Peyer's patch (tissue), 4 donors: ENCODE results near the gene ISL1.

Experiments used
- CTCF ChIP-seq, 6 experiments: fragments of 450-650 bp in 4 of 6; fragments of 200-600 bp in 2 of 6; sonication (generic) in 1 of 6; IDR thresholded peaks; one replicate each; pipeline ENCODE4 v1.5.1; 2017 to 2019; ENCODE audit warnings: antibody characterized with exemption in 6 of 6, mild to moderate bottlenecking in 3 of 6, moderate library complexity in 1 of 6
- POLR2A ChIP-seq, 2 donors: fragments of 450-650 bp; IDR thresholded peaks; one replicate each; pipeline ENCODE4 v1.5.1; 2017; ENCODE audit warnings: antibody characterized with exemption in 2 of 2, mild to moderate bottlenecking in 2 of 2, moderate library complexity in 2 of 2

GRCh38 chr5:51388488-51389287 lies 5.4 kb downstream of the ISL1 start:
- TF ChIP-seq CTCF (IDR thresholded peaks at IDR 0.05) (no peak), POLR2A (IDR thresholded peaks at IDR 0.05) (no peak)
